SKM-1 (cell line): ENCODE measurements around the gene SLC23A2.
"Not testable (repeated sequence)": the region's sequence is repeated elsewhere in the genome, so short reads cannot be mapped to it uniquely, and the experiment has no call there.

Experiments
- DNase-seq: peaks from one replicate; lab custom pipeline; 2025; ENCODE audit not compliant: unreplicated experiment; lab: John Stamatoyannopoulos, UW

SLC23A2 gene

DNA sequence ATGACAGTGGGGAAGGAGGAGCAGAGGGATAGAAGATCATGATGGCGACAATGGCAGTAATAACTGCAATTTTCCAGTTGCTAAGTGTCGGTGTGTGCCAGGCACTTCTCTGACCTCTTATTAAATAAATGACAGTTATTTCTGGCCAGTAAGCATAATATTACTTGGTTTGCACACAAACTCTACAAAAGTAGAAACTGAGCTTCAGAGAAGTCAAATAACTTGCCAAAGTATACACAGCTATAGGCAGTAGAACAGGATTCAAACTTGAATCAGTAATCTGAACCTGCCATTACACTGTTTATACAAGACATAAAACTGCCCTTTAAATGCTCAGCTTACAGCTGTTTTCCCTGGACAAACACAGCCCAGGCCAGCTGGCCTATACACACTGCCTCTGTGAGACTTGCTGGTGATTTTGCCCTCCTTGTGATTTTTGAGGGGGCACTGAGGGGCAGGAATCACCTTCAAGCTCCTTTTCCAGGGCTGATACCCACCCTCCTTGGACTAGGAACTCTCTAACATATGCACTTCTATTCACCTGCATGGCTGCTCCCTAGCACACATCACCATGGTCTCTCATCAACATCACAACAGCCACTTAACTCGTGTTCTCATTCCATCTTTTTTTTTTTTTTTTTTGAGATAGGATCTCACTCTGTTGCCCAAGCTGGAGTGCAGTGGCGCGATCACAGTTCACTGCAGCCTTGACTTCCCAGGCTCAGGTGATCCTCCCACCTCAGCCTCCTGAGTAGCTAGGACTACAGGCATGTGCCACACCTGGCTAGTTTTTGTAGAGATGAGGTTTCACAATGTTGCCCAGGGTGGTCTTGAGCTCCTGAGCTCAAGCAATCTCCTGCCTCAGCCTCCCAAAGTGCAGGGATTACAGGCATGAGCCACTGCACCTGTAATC is 63.6 kb downstream of the SLC23A2 start:
- no peak for DNase-seq

DNA sequence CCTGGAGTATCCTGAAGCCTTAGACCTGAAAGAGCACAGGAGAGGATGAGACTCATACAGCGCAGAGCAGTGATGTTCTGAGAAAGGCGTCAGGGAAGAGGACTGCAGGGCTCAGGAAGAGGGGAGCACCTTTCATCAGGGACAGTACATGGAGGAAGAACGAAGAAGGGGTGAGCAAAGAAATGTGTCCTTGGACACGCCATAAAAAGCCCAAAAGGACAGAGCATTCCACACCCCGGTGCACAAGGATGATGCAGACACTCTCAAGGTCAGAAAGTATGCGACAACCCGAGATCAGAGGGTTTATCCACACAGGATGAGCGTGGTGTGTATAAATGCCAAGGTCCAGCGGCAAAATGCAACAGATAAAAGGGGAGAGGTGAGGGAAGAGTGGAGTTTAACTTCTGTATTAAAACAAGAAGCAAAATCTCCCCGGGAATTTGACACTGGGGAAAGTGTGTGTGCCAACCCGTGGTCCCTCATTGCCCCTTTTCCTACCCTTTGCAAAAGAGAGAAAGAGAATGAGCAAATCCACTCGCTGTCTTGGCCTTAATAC is 64.4 kb downstream of the SLC23A2 start:
- no peak for DNase-seq

DNA sequence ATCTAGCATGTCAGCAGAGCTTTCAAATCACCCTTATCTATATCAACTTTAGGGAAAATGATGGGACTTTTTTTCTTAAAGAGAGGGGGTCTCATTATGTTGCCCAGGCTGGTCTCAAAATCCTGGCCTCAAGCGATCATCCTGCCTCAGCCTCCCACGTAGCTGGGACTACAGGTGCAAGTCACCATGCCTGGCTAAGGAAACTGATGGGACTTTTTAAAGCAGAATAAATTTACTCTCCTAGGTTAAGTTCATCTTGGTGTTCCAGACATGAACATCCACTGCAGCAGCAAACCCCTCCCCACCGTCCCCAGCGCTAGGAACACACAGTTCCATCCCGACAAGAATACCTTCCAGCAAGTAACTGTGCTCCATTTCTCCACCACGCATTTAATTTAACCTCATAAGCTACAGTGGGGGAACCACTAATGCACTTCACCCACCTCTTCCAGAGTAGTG is 64.9 kb downstream of the SLC23A2 start:
- DNase-seq = no peak

DNA sequence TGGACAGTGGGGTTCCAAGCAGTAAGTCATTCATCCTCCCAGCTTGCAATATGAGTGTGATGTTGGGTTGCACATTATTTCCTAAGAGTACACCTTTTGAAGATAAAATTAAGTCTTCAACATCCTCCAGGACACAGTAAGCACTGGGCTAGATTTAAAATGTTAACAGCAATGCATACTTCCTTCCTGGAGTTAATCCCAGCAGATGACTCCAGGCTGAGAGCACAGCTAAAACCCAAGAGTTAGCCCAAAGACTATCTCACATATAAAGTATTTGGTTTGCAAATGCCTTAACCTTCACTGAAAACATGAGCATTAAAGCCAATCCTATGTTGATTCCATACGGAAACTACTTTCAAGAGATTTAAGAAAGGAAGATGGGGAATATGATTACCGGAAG is 69.2 kb downstream of the SLC23A2 start:
- no peak for DNase-seq

DNA sequence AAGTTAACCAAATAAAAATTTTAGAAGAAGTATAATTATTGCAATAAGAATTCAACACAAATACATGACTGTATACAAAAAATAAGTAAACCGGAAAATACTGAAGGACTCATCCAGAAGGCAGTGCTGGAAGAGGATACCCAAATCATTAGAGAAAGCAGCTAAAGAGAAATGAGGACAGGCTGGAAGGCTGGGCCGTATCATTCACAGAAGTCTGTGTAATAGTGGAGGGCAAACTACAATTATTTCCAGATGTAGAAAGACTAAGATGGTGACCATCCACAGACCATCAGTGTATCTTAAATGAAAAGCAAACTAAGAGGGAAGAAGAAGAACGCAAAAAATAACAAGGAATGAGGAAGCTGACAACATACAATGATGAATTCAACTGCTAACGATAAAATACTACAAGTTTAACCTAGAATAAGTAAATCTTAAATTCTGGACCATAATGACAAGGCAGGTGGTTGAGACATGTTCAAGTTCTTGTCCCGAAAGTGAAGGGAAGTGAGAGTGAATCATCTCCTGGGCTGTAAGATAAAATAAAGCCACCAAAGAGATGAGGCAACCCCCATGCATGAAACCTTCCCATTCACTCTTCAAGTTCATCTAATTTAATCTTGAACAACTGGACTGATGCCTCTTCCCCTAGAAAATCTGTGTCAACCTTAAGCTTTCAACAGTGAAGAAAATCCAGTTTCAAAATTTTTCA is 71.5 kb downstream of the SLC23A2 start:
- no peak for DNase-seq

DNA sequence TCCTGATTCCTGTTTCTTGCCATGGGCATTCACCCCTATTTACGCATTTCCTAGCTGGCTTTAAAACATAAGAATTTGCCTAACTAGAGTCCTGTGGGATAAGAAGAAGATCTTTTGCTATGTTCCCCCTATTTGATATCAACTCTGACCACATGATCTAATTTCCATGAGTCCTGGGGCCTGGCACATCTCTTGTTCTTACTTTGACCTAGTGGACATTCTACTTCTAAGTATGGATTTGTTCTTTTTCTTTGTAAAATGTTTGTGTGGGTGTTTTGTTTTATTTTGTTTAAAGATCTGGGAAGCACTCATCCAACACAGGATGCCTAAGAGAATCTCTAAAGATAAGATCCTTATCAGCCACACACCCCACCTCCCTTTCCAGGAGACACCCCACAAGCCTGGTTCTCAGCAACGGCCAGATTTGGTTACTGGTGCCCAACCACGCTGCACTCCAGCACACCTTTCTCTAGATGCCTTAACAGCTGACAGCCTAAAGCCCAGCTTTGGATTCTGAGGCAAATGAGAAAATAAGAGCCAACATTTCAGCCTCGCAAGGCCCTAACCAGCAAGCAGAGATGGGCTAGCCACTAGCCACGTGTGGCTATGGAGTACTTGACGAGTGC is 74.7 kb downstream of the SLC23A2 start:
- DNase-seq = no peak

DNA sequence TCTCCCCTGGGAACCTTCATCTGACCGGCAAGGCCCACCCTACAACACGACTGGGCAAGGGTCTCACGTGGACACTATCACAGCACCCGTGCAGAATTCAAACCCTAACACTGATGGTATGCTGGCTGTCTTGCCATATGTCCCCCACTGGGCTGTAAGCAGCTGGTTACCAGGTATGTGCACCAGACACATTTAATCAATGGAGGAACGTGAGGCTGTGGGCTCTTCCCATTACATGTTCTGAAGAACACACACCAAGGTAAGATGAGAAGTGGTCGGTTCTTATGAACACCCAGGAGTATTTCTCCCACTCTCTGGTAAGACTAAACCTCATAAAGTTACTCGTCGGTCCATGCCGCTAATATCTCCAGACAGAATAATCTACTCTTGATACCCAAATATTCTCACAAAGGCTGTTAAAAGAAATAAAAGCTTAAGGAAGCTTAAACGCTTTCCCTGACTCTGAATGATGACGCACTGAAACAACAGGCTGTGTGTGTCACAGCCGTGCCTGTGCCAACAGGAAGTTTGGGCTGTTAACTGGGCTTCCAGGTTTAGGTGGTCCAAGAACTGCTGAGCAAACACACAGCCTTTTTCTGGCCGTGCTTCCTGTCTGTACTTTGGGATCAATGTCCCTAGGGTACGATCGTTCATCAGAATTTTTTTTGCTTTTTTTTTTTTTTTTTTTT is 75.3 kb downstream of the SLC23A2 start:
- no peak for DNase-seq

DNA sequence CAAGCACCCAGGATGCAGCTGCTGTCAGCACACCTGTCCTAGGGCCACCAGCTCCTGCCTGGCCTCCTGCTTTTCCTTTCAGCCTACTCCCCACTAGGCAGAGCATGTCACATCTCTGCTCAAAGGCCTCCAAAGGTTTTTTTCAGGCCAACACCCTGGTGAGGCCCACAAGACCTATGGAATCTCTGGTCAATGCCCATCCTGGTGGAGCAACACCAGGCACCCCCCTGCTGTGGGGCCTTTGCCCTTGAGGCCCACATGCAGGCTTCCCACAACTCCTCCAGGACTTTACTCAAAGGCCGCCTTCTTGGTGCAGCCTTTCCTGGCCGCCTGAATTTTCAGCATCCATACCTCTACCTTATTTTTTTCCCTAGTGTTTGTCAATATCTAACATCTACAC is 76.9 kb downstream of the SLC23A2 start:
- DNase-seq = no peak

DNA sequence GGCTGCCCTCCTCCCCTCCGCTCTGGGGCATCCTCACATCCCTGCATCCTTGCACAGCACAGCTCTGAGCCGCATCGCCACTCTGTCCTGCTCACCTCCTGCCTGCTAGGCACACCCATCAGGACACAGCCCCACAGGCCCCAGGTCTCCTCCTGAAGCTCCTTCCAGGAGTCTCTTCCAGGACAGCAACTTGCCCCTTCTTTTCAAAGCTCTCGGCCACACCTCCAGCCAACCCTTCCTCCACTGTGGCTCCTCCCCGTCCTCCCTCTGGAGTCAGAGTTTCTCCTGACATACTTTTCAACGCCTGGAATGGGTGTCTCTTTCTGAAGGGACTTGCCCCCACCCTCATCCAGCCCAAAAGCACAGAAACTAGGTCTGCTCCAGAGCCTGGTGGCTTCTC is 77.3 kb downstream of the SLC23A2 start:
- DNase-seq = no peak

DNA sequence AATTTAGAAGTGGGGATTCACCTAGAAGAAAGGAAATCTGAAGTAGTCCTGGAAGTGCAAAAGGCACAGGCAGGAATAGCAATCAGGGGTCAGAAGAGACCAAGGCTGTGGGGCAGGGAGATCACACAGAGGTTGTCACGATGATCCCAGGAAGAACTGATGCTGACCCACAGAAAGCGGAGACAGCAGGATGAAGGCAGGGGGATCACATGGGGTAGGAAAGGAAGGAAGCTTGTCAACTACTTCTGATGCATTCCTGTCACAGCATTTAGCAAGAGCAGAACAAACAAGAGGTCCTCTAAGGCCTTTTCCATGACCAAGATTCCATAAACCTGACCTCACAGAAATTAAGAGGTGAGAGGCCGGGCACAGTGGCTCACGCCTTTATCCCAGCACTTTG is 79.1 kb downstream of the SLC23A2 start:
- no peak for DNase-seq

DNA sequence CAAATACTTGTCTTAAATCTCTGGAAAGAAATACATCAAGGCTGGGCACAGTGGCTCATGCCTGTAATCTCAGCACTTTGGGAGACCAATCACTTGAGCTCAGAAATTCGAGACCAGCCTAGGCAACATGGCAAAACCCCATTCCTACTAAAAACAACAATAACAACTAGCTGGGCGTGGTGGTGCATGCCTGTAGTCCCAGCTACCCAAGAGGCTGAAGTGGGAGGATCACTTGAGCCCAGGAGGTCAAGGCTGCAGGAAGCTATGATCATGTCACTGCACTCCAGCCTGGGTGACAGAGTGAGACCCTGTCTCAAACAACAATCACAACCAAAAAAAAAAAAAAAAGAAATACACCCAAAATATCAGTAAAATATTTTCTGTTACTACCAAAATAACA is 80.0 kb downstream of the SLC23A2 start:
- not testable (repeated sequence) for DNase-seq

DNA sequence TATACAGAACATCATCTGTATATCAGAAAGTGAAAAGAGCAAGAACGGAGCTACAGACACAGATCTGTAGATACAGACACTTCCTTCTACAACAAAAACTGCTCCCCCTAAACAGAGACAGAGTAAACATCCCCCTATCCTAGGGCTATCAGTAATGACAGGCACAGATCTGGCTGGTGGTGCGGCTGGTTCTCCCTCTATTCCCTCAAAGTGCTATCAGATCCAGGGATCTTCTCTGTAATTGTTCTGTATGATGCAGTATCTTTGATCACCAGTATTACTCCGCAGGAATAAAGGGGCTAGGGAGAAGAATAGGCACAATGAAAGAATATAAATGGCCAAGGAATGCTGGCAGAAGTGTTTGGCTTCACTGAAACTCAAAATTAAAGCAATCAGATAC is 80.7 kb downstream of the SLC23A2 start:
- no peak for DNase-seq

DNA sequence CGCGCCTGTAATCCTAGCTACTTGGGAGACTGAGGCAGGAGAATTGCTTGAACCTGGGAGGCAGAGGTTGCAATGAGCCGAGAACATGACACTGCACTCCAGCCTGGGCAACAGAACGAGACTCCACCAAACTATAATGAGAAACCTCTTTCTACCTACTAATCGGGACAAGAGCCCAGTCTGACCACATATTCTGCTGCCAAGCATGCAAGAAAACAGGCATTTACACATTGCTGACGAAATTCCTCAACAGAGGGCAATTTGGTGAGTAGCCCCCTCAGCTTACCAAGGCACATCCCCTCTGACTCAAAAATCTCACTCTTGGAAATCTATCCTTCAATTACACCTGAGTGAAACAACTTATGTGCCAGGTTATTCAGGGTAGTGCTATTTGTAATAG is 81.2 kb downstream of the SLC23A2 start:
- no peak for DNase-seq

DNA sequence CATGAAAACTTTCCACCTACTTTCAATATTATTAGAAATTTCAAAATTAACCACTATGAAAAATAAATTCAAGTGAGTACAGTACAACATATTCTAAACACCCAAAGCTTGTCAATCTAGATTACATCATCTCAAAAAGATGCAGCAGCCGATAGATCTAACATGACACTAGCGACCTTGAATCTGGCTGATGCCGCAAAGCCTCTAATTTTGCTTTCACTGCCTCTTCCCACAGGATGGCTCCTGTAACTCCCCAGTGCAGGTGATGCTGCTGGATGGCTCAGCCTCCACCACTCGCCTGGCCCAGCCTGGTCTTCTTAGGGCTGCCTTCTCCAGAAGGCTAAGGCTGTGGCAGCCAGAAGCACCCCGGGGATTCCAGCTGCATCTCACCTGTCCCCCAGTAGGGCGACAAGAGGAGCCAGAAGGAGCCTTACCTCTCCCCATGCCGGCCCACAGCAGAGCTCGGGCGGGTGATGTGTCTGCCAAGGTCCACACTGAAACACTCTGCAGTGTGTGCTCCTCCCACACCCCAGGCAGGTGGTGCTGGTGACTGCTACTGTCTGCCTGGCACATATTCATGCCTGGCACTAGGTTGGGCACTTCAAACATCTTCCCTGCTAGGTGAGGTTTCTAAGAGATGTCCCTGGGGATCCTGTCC is 82.1 kb downstream of the SLC23A2 start:
- DNase-seq = no peak

DNA sequence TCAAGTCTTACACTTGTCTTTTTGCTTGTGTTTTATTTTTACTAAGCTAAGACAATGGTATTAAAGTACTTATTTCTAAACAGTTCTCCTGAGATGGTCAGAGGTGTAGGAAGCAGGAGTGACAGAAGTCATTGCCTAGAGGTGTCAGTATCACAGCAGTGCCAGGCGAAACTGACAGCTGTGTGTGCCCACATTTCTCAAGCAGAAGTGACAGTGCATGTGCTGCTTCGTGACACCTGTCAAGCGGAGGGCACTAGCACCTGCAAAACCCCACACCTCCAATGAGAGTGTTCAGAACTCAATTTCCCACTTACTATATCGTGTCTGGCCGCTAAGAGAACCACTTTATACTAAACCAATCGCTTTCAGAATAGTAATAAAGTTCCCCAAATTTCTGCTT is 82.8 kb downstream of the SLC23A2 start:
- no peak for DNase-seq

DNA sequence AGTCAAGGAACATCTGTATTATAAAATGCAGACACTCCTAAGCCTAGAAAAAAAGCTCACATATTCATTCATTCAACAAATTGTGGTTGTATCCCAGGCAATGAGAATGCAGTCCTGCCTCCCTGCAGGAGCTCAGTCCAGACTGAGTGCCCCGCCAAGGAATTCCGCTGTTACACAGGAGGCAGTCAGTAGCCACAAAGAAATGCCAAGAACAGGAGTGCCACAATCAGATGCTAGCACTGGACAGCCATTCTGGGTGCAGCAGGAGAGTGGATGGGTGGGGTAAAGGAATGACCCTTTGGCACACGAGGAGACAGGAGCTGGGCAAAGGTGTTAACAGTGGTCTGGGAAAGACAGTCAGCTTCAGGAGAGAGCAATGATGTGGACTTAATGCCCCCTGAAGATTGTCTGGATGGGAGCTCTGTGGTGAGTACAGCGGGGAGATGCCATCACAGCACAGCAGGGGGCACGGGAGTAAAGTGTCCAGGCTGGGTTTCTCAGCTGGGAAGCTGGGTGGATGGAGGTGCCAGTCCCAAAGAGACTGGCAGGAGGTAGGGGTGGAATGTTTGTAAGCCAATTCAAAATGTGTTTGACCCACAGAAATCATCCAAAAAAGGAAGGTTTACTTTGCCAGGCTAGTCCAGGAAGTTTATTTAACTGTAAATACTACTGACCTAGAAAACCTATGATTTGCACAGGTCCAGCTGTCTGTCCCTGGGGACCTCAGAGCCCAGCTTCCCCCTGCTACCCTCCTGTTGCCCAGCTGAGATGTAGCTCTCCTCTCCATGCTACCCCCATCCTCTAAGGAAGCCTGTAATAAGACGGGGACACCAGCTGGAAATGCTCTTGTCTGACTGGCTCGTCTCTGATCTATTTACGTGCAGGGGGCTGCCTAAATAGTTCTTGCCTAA is 84.1 kb downstream of the SLC23A2 start:
- DNase-seq = no peak

DNA sequence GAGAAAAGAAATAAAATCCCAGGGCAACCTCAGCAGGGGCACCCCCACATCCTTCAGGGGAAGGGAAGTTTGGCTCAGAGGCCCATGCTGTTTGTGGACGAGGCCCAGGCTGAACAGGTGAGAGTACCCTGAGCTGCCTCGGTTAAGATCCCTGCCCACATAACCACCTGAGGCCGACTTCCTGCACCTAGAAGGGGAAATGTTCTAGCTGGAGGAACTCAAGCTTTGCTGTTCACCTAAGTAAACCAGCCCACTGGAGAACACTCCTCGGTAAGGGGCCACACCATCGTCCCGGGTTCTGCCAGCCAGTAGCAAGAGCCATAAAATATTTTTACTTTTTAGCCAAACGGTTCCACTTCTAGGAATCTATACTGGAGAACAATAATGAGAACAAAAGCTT is 88.2 kb downstream of the SLC23A2 start:
- DNase-seq = no peak

DNA sequence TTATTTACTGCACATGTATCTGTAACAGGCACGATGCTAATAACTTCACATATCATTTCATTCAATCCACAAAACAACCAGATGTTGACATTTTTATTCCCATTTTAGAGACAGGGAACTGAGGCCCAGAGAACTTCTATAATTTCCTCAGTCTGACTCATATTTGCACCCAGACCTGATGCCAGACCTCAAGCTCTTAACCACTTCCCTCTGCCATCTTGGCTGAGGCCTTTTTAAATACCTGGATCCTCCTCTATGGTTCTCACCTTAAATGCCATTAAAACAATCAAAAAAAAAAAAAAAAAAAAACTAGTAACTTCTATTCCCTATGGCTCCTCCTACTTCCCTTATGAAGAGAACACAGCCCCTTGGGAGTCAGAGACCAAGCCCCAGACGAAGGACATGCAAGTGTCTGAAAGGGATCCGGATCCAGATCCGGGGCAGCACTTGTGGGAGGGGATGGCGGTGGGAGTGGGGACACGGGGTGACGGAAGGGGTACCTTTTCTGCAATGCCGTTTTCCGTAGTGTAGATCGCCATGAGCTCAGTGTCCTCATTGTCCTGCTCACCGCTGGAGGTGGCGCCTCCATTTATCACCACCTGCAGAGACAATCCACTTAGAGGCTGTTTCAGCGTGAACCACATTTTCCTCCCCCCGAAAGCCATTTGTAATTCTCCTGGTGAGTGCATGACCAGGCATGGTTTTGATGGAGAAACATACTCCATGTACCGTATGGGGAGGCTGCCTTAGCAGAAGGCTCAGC is 88.7 kb downstream of the SLC23A2 start:
- no peak for DNase-seq

DNA sequence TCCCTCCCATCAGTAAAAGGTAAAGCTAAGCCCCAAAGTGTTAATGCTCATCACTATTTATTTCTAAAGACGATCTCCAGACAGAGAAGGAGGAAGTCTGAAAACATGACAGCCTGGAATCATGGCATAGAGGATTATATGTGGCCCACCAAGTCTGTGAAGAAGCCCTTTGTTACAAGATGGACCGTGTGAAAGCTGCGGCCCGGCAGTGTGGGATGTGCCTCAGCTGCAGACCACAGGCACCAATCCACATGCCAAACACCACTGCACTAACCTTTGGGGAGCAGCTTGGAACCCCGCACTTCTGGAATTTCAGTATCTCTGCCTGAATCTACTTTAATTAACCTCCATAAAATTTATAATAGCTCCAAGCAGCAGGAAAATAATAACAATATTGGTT is 90.4 kb downstream of the SLC23A2 start:
- DNase-seq = no peak
